HG02678 (cell line): ENCODE measurements around the gene NPC2.

Source experiments
- ATAC-seq: cut with Tn5 transposase; IDR thresholded peaks from one replicate; pipeline ENCODE4 v1.9.1; 2021; ENCODE audit warnings: mild to moderate bottlenecking, moderate library complexity; ENCODE audit not compliant: unreplicated experiment

Gene NPC2

DNA sequence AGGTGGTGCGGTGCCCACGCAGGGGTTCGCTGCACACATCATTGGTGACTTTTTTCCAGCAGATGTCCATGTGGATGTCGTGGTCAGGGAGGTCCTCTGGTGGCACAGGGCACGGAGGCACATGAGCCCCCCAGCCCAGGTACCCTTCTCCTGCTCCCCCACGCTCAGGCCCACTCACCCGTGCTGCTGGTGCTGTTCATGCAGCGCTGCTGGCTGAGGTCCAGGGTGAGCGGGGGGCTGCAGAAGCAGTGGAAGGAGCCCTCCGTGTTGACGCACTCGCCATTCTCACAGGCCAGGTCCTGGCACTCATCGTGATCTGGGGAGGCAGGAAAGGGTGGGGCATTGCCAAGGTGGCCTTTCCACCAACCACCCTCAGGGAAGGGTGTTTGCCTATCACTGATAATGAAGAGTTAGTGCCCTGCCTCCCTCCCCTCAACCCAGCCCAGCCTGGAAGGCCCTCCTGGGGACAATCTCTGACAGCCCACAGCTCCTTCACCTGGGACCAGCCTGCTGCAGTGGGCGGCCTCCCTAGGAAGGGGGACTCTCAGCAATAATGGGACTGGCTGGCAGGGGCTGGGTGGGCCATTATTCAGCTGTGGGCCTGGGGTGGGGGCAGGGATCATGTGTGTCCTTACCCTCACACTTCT, 10.3 kb upstream of the NPC2 start:
- no peak for ATAC-seq

DNA sequence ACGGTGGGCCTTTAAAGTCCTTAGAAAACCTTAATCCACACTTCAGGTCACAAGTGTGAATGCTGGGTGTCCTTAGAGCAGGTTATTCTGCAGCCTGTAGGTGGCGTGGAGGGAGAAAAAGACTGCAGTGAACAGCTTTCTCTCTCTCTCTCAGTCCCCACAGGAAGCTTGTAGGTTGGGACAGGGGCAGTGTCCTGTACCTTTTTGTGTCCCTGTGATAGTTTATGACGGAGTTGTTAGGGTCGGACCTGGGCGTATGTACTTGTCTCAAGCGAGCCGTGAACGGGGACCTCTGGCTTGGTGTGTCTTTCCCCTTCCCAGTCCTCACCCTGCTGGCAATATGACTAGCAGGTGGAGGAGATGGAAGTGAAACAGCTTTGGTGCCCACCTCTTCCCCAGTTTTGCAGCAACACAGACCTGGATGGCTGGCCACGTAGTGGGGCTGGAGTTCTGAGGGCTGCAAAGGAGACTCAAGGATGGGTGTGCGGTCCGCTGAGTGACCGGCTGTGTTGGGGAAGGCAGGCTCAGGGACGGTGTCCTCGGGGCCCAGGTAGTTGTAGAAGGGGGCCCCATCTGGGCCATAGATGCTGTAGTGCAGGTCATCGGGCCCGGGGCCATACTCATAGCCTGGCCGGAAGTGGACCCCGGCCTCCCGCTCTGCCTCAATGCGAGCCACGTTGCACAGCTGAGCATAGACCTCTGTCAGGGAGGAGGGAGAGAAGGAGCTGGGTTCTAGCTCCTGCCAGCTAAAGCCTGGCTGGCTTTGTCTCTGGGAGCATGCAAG, 9.3 kb upstream of the NPC2 start:
- ATAC-seq, result no peak

GRCh38 chr14:74501691-74502090, 8.6 kb upstream of the NPC2 start:
- ATAC-seq, result no peak

DNA sequence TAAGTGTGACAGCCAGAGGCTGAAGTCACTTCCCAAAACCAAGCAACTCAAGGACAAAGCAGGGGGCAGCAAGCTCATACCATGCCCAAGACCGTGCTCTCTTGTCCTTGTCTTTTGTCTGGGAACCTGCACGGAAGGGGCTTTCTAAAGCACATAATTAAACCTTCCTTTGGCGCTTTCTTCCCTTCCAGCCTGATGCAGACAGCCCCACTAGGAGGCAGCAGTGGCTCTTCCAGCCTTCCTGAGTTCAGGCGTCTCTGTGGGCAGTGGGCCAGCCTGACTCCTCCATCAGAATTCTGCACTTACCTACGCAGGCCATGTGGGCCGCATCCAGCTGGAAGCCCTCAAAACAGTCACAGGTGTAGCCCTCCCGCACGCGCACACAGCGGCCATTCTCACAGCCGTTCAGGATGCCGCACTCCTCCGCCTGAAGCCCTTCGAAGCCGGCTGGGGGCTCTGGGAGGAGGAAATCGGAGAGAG, 8.1 kb upstream of the NPC2 start:
- no peak for ATAC-seq

- no peak for ATAC-seq
Observed at GRCh38 chr14:74500417-74501134, 7.5 kb upstream of the NPC2 start.

DNA sequence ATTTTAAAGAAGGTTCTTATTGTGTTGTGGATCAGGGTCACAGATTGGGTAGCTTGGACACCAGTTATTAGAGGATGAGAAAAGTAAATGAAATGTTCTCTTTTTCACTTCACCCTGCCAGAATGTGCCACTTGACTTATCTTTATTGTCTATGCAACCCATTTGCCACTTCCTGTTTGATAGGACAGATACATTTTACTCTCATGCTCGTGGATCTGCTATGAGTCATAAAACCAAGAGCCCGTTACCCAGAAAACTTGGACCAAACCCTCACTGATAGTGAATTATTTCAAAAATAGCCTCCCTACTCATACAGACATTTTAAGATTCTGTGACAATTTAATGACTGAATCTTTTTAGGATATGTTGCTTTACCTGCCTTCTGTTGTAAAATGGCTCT, 2.3 kb upstream of the NPC2 start:
- no peak for ATAC-seq

DNA sequence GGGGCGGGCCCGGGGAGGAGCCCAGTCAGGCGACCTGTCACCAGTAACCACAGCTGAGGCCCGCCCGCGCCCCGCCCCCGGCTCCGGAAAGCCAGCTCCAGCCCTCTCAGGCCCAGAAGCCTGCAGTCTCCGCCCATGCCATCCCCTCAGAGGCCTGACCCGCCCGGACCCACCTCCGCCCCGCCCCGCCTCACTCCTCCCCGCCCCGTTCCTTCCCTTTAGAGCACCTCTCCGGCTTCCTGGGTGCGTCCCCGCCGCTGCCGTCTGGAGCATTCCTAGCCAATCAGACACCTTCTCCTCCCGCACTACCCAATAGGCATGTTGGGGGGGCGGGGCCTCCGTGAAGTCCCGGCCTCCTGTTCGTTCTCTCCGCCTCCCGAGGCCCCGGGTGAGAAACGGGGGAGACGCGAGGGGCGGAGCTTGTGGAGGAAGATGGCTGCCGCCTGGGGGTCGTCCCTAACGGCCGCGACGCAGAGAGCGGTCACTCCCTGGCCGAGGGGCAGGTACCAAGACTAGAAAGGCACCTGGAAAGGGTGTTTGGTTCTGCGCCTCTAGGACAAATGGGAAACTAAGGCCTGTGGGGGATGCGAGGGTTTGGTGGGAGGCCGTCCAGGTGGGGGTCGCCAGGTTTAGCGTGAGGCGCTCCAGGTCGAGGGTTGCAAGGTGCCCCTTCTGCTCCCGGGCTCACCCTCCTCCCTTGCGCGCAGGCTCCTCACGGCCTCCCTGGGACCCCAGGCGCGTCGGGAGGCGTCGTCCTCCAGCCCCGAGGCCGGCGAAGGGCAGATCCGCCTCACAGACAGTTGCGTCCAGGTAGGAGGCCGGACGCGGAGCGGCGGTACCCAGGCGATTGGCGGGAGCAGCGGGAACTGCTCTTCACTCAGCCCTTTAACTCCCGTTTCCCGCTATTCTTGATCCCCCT, 497 bp upstream of the NPC2 start, which contains the start of gene ISCA2:
Gene ISCA2 (plus strand): TSS at position 423 of the 919 bp plus-strand sequence. CDS start 10 bp downstream, at position 433.
- ATAC-seq, result peak; percentile 89

DNA sequence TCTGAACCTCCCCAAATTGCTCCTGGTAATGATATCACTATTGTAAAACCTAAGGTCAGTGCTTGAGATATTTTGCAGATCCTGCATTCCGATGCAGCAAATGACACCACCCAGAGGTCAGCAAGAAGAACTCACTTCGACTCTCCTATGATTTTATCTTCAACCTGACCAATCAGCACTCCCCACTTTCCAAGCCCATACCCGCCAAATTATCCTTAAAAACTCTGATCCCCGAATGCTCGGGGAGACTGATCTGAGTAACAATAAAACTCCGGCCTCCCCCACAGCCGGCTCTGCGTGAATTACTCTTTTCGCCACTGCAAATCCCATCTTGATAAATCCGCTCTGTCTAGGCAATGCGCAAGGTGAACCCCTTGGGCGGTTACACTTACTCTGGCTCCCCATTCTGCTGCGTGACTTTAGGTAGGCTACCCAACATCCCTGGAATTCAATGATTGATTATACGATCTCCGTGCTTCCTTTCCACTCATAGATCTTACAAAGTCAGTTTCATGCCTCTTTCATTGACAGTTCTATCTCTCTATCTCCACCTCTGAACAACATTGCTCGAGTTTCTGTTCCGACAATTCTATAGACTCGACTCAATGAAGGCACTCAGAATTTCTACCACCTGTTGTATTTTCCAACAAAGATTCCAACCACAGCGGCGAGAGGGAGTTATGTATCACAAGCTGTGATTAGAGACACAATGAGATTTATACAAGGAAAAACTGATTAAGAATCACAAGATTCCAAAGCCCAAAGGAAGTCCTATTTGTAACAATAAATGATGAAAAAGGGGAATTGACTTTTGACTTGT, 939 bp downstream of the NPC2 start:
- ATAC-seq, result no peak

DNA sequence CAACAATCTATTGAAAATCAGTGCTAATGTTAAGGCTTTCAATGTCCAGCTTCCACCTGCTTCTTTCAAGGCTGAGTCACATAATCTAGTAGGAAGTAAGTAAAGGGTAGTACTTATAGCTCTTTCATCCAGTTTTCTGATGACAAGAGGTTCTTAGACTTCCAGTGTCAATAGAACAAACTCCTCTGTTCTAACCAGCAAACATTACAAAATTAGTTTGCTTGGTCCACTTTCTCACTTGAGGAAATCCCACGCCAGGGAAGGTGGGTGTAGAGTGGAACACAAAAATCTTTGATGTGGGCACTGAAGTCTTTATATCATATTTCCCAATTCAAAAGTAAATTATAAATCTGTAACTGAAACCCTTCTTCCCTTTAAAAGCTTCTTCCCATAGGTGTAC, 2.6 kb downstream of the NPC2 start:
- ATAC-seq, result no peak

GRCh38 chr14:74488786-74489397, 4.2 kb downstream of the NPC2 start:
- no peak for ATAC-seq

DNA sequence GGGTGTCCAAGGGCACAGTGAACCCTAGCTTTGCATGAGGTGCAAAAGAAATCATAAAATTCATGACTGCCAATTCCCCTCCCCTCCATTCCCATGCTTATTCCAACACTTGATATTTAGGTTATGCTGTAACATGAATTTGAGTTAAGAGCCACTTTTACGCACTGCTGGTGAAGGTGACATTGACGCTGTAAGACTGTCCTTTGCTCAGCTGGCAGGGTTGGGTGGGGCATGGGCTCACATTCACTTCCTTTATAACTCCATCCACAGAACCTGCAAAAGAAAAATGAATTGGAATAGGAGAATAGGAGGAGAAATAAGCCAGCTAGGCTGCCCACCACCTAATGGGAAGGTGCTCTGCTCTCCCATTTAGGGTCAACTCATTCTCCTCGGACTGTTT, 6.9 kb downstream of the NPC2 start:
- no peak for ATAC-seq

DNA sequence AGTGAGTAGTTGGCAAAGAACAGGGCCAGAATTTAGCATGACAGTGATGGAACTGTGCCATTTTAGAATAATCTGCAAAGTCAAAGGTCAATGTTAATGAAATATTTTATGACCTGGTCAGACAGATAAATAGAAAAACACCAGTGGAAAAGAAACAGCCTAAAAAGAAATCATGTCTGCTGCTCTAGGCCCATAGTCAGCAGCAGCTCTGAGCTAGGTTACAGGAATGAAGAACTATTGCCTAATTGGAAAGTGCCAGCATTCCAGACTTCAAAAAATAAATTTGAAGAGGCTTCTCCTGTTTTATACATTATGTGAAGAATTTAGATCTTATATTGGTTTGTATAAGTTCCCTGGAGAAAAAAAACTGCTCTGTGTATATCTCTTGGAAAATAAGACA, 9.8 kb downstream of the NPC2 start:
- no peak for ATAC-seq

DNA sequence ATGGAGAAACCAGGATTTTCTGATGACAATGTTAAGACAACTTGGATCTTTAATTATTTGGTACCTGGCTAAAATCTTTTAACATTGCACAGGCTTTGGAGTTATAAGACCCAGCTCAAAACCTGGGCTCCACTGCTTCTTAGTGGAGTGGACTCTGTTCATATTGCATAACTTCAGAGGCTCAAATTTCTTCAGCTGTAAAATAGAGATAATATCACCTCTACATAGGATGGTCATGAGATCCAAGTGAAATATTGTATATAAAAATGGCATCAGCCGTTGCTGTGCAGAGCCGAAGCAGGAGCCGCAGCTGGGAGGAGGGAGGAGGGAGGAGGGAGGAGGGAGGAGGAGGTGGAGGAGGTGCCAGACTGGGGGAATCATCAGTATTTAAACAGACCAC, 10.5 kb downstream of the NPC2 start:
- ATAC-seq, result no peak

- ATAC-seq, result no peak
Observed at GRCh38 chr14:74480046-74480445, 13.1 kb downstream of the NPC2 start.

- no peak for ATAC-seq
Observed at GRCh38 chr14:74478996-74479635, 14.0 kb downstream of the NPC2 start.

DNA sequence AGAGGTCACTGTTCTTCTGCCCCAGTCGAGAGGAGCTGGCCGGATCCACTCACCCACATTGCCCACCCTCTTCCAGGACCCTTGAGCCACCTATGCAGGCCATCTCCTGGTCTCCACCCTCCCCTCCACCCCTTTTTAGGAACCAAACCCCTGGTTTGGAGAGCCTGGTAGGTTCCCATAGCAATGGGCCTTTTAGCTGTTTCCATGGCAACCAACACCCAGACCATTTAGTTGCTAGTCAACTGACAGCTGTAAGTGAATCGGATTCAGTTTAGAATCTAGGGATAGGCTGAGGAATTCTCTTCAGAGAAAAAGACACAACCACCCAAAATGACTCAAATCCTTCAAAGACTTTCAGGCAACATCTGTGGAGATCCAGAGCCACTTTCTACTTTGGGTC, 16.5 kb downstream of the NPC2 start:
- ATAC-seq, result no peak

DNA sequence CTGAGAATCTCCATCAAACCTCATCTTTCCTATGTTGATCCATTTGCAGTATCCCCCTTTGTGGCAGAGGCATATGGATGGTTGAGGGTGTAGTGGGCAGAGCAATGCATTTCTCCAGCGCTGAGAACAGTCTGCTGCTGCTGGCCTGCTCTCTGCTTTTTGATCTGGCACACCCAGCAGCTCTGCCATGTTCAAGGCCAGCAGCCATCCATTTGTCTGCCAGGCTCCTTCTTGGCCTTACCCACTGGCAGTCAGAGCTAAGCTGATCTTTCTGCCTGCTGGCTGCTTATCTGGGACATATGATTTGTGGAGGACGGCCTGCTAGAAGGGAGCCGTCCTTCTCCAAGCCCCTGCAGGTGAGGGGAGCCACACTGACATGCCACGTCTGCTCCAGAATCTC, 17.0 kb downstream of the NPC2 start:
- ATAC-seq, result no peak

DNA sequence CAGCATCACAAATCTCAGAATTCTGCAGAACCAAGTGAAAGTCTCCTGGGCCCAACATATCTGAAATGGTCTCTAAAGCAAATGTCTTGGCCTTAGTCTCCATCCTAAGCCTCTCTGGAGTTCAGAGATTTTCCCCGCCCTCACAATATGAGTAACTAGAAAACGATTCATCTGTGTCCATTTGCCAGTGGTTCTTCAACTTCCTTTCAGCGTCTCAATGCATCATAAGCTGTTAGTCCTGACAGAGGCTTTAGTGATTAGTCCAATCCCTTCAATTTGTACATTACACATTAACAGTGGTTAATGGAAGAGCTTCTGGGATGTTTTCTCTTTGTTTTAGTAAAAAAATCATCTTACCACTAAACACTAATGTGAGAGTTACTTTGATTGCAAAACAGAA, 17.4 kb downstream of the NPC2 start:
- ATAC-seq, result no peak

- ATAC-seq, result no peak
Observed at GRCh38 chr14:74474376-74474775, 18.7 kb downstream of the NPC2 start.
